ENCODE data around the gene ARHGEF39. TPM values are rescaled to one million over a fixed set of nuclear protein-coding genes. Genes with fewer than 3 reads are reported as not detected.

The ARHGEF39 gene
- total and polyA plus RNA-seq, 10 of the 15 experiments (the other 5 are each of a cell fraction or from before 2014, with no cell fraction given) = 2.0 to 28.9 (median 13.2) TPM

DNA sequence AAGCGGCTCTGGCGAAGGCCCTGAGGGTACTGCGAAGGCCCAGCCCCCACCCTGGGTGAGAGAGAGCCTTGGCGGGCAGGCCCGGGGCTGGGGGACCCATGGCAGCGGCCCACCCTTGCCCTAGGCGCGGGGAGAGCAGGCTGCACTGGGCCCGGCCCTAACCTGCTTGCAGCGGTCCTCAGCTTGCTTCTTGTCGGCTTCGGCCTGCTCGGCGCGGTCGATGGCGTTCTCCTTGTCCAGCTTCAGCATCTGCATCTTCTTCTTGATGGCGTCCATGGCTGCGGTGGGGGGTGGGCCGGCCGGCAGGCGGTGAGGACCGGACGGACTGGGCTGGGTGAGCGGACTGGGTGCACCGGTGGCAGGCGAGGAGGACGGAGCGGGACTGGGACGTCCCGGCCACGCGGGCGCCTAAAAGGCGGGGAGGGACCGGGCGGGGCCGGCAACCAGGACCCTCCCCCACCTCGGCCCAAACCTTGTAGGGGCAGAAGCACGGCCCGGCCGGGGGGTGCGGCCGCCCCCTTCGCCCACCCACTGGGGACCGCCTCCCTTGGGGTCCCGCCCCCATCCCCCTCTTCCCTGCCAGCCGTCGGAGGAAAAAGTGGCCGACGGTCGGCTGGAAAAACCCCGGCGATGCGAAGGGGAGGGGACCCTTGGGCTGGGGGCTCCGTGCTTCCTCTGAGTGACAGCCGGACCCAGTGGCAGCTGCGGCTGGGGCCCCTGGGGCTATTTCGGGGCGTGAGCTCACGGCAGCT, 24.7 kb upstream of the ARHGEF39 start, which contains the start of gene TPM2:
Gene TPM2, minus strand, starts transcription at position 384 of the 752 bp plus-strand sequence. Its CDS starts 108 bp downstream, at position 276.
- Histone ChIP-seq H3K9ac (ENCODE audit: control insufficient read depth, insufficient read depth, low read length) (peak within 1 kb of the TSS; percentile 53), H3K36me3 (ENCODE audit: control insufficient read depth in 2 of 2, insufficient read depth in 2 of 2, low read length in 1 of 2) (no peaks in the 10 kb centered on the region), H3K9me3 (replicated peaks; ENCODE audit: control insufficient read depth, insufficient read depth, low read length) (no peaks in the 10 kb centered on the region), H4K20me1 (ENCODE audit: control insufficient read depth, insufficient read depth) (no peaks in the 10 kb centered on the region), H2AFZ (ENCODE audit: control insufficient read depth, low read depth, low read length) (peak within 1 kb of the TSS; percentile 79), H3K27me3 (replicated peaks in 1 of 2; ENCODE audit: control insufficient read depth in 2 of 2, insufficient read depth in 2 of 2, low read length in 1 of 2) (no peaks in the 10 kb centered on the region; a peak in 1 of 4 replicates), H3K4me3 (peak within 1 kb of the TSS; percentile 87), H3K4me1 (ENCODE audit: control insufficient read depth, insufficient read depth, low read length) (peaks cover 3% of the 10 kb centered on the region; the same call in 1 of the 2 replicates), H3K27ac (ENCODE audit: control insufficient read depth, insufficient read depth) (no peak within 1 kb of the TSS), H3K4me2 (ENCODE audit: control insufficient read depth, insufficient read depth) (peak within 1 kb of the TSS; percentile 90), H3K79me2 (ENCODE audit: control insufficient read depth, insufficient read depth, low read length) (no peaks in the 10 kb centered on the region; the same call in 1 of the 2 replicates)
- 70% methylated on average over 33 of the region's 61 CpGs for WGBS (ENCODE audit: insufficient coverage, insufficient replicate concordance, low lambda C conversion rate, missing lambda C conversion rate)
- no TSS peak for BruUV-seq (replicated peaks)
- ChIA-PET CTCF (interaction anchor here (0.9 to 15.2 kb wide), 6 partner anchors 28 to 86 kb away, joined by 3 to 227 read pairs (median 5); partner anchors contain the start of genes ARHGEF39, CCDC107 and RMRP), SMC1A (ENCODE audit: uncharacterized antibody, unreplicated experiment) (interaction anchor here (1.4 kb wide), 1 partner anchor 38 kb away, joined by 4 read pairs; no protein-coding TSS in a partner anchor), POLR2A (interaction anchor here (0.6 to 2.7 kb wide), 7 partner anchors 18 to 73 kb away, joined by 3 to 13 read pairs (median 4); no protein-coding TSS in a partner anchor), RAD21 (ENCODE audit: unreplicated experiment) (interaction anchor here (1.5 to 2.0 kb wide), 2 partner anchors 25 to 42 kb away, joined by 5 to 7 read pairs; no protein-coding TSS in a partner anchor)
- peak; percentile 30 for ATAC-seq
- intact Hi-C loops (cut with micrococcal nuclease; ENCODE audit: unreplicated experiment) = no loop called here
- in situ Hi-C loops (cut with MboI) = no loop called here
- no peak for DNase-seq (ENCODE audit: low read depth, low spot score)
- FAIRE-seq = no peak
- TF ChIP-seq ATF7 (IDR thresholded peaks at IDR 0.05; ENCODE audit: low read depth) (no peak), TCF7 (IDR thresholded peaks at IDR 0.05; ENCODE audit: borderline replicate concordance) (no peak), NFYB (IDR thresholded peaks at IDR 0.05; ENCODE audit: insufficient read depth, low read depth, low read length) (no peak), EP300 (IDR thresholded peaks at IDR 0.05; ENCODE audit: borderline replicate concordance in 1 of 2, control insufficient read depth in 1 of 2, low read depth in 2 of 2, low read length in 2 of 2) (no peak), FOXK2 (IDR thresholded peaks at IDR 0.05) (no peak), YY1 (IDR thresholded peaks at IDR 0.05; ENCODE audit: low read depth, low read length) (no peak), GATAD2B (conservative IDR thresholded peaks at IDR 0.05; ENCODE audit: low read depth) (0 out of 2 replicates have a peak, but pooled peaks have one; percentile 3), MYB (IDR thresholded peaks at IDR 0.05; ENCODE audit: borderline replicate concordance, low read depth, low read length) (no peak), MYC (IDR thresholded peaks at IDR 0.05; ENCODE audit: insufficient read depth, insufficient read length, insufficient replicate concordance, low read length, severe bottlenecking) (no peak), MEF2B (IDR thresholded peaks at IDR 0.05; ENCODE audit: partially characterized antibody, poor library complexity, severe bottlenecking) (peak; percentile 48), IKZF1 (conservative IDR thresholded peaks at IDR 0.05) (peak; percentile 44), ZBED1 (IDR thresholded peaks at IDR 0.05; ENCODE audit: borderline replicate concordance) (no peak), SUPT20H (IDR thresholded peaks at IDR 0.05; ENCODE audit: borderline replicate concordance, control insufficient read depth, low read depth, low read length) (no peak), IKZF2 (IDR thresholded peaks at IDR 0.05) (no peak)
- TF ChIP-seq, protein P1, sequence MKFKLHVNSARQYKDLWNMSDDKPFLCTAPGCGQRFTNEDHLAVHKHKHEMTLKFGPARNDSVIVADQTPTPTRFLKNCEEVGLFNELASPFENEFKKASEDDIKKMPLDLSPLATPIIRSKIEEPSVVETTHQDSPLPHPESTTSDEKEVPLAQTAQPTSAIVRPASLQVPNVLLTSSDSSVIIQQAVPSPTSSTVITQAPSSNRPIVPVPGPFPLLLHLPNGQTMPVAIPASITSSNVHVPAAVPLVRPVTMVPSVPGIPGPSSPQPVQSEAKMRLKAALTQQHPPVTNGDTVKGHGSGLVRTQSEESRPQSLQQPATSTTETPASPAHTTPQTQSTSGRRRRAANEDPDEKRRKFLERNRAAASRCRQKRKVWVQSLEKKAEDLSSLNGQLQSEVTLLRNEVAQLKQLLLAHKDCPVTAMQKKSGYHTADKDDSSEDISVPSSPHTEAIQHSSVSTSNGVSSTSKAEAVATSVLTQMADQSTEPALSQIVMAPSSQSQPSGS (IDR thresholded peaks at IDR 0.05; ENCODE audit: low read length) = no peak
- TF ChIP-seq, protein P2, sequence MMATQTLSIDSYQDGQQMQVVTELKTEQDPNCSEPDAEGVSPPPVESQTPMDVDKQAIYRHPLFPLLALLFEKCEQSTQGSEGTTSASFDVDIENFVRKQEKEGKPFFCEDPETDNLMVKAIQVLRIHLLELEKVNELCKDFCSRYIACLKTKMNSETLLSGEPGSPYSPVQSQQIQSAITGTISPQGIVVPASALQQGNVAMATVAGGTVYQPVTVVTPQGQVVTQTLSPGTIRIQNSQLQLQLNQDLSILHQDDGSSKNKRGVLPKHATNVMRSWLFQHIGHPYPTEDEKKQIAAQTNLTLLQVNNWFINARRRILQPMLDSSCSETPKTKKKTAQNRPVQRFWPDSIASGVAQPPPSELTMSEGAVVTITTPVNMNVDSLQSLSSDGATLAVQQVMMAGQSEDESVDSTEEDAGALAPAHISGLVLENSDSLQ (IDR thresholded peaks at IDR 0.05) = peak; percentile 89
- TF ChIP-seq, protein P3, sequence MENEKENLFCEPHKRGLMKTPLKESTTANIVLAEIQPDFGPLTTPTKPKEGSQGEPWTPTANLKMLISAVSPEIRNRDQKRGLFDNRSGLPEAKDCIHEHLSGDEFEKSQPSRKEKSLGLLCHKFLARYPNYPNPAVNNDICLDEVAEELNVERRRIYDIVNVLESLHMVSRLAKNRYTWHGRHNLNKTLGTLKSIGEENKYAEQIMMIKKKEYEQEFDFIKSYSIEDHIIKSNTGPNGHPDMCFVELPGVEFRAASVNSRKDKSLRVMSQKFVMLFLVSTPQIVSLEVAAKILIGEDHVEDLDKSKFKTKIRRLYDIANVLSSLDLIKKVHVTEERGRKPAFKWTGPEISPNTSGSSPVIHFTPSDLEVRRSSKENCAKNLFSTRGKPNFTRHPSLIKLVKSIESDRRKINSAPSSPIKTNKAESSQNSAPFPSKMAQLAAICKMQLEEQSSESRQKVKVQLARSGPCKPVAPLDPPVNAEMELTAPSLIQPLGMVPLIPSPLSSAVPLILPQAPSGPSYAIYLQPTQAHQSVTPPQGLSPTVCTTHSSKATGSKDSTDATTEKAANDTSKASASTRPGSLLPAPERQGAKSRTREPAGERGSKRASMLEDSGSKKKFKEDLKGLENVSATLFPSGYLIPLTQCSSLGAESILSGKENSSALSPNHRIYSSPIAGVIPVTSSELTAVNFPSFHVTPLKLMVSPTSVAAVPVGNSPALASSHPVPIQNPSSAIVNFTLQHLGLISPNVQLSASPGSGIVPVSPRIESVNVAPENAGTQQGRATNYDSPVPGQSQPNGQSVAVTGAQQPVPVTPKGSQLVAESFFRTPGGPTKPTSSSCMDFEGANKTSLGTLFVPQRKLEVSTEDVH (IDR thresholded peaks at IDR 0.05; ENCODE audit: low read depth, partially characterized antibody) = no peak
